ENCODE data around the gene SPTBN1. TPM values are rescaled to one million over a fixed set of nuclear protein-coding genes. Genes with fewer than 3 reads are reported as not detected.

Gene SPTBN1
- total RNA-seq, 2 experiments from 2014 or later, result 103 to 107 TPM

DNA sequence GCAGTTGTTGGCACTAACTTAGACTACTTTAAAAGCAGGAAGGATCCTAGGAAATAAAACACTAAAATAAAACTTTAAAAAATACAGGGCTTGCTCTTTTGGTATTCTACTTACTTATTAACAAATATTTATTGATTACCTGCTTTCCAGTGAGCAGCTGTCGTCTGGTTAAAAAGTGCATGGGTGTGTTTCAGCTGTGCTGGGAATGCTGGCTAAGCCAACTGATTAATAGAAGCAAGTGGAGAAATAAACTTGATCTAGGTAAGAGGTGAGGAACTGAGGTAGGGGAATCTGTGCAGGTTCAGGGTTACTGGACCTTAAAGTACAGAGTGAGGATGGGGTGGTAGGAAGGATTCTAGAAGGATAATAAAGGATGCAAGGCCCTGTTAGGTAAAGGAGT, 110.8 kb downstream of the SPTBN1 start:
- Mint-ChIP-seq H3K9me3 (no peaks in the 10 kb centered on the region), H3K4me1 (ENCODE audit: low read depth) (peaks cover 81% of the 10 kb centered on the region), H3K27ac (peak overlapping the region; percentile 52), H3K27me3 (ENCODE audit: low read depth) (no peaks in the 10 kb centered on the region), H3K36me3 (ENCODE audit: low read depth) (peaks cover 2% of the 10 kb centered on the region), H3K4me3 (no peak overlapping the region)
- intact Hi-C loops (cut with micrococcal nuclease), result no loop called here
- DNase-seq, result no peak
- CTCF ChIA-PET, result interaction anchor here (1.5 kb wide), 1 partner anchor 38 kb away, joined by 3 read pairs; no protein-coding TSS in a partner anchor

DNA sequence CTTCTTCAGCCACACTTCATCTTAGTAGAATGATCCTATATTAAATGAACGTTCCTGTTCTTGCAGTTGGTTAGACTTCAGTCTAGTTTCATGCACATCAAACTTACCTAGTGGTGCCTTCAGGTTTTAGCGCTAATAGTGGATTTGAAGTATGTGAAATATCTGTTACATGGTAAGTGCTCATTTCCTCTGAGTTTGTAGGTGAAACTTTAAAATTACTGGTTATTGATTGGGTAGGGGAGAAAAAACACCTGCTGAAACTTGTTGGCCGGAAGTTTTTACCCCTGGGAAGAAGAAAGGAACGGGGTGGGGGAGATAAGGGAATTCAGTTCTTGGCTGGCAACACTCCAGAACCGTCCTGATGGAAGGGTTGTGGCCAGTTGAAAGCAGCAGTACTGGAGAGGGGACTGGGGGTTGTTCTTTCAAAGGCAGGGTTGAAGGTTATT, 112.8 kb downstream of the SPTBN1 start:
- intact Hi-C loops (cut with micrococcal nuclease), result loop anchor here (1.0 kb wide), 1 partner anchor 9 kb away; no protein-coding TSS in a partner anchor
- DNase-seq, result no peak
- Mint-ChIP-seq H3K4me3 (peak overlapping the region; percentile 69), H3K27ac (peak overlapping the region; percentile 91), H3K4me1 (ENCODE audit: low read depth) (peaks cover 87% of the 10 kb centered on the region), H3K36me3 (ENCODE audit: low read depth) (peaks cover 7% of the 10 kb centered on the region), H3K27me3 (ENCODE audit: low read depth) (no peaks in the 10 kb centered on the region), H3K9me3 (no peaks in the 10 kb centered on the region)
- CTCF ChIA-PET, result interaction anchor here (0.6 to 9.0 kb wide), 4 partner anchors 9 to 46 kb away, joined by 3 to 68 read pairs (median 4); no protein-coding TSS in a partner anchor

DNA sequence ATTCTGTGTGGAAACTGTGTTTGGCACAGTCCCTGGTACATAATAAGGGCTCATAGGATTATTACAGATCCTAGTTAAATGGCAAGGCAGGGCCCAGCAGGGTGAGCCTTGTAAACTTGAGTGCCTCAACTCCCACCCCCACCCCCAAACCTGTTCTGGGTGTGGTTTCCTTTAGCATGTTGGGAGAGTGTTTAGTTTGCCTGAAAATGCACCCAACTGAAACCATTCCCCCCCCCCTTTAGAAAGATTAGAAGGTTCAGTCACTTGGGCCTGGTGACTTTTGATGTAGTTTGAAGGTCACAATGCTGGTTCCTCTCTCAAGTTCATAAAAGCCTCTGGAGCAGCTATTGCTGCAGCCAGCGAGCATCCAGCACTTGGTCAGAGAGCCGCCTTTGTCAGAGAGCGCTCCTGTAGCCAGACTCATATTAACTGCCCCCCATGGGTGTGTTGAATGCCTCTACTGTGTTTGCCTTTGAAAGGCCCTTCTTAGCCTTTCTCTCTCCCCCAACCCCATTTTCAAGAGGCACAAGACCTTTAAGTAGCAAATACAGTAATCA, 113.7 kb downstream of the SPTBN1 start:
- peak; percentile 69 for DNase-seq
- intact Hi-C loops (cut with micrococcal nuclease), result loop anchor here (1.0 to 5.0 kb wide), 7 partner anchors 10 to 1047 kb away; partner anchors contain the start of genes ACYP2, ASB3, CLHC1 and ERLEC1
- Mint-ChIP-seq H3K9me3 (no peaks in the 10 kb centered on the region), H3K27ac (peak overlapping the region; percentile 91), H3K4me1 (ENCODE audit: low read depth) (peaks cover 87% of the 10 kb centered on the region), H3K36me3 (ENCODE audit: low read depth) (peaks cover 7% of the 10 kb centered on the region), H3K27me3 (ENCODE audit: low read depth) (no peaks in the 10 kb centered on the region), H3K4me3 (peak overlapping the region; percentile 69)
- CTCF ChIA-PET, result interaction anchor here (0.7 to 9.0 kb wide), 3 partner anchors 10 to 22 kb away, joined by 3 to 68 read pairs (median 4); no protein-coding TSS in a partner anchor

DNA sequence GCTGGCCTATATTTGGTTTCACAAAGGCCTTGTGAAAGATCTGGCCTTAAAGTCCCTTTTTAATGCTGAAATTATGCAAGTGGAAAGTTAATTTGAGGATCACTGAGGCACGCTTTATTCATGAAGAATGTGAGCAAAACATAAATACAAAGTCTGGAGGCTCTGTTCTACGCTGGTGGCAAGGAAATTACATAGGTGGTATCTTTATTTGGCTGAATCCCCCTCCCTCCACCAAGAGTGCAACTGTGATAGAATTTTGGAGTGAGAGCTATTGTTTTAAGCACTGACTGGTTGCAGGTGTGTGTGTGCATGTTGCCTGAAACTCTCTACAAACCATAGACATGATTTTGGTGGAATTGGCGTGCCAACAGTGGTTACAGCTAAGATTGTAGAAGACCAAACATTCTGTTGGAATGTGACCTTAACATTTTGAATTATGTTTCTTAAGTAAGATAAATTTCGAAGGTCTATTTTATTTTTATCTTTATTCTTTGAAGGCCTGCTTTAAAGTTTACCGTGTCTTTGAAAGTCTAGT, 114.3 kb downstream of the SPTBN1 start:
- no peak for DNase-seq
- Mint-ChIP-seq H3K4me1 (ENCODE audit: low read depth) (peaks cover 87% of the 10 kb centered on the region), H3K36me3 (ENCODE audit: low read depth) (peaks cover 7% of the 10 kb centered on the region), H3K27ac (peak overlapping the region; percentile 91), H3K27me3 (ENCODE audit: low read depth) (no peaks in the 10 kb centered on the region), H3K9me3 (no peaks in the 10 kb centered on the region), H3K4me3 (peak overlapping the region; percentile 69)
- intact Hi-C loops (cut with micrococcal nuclease), result loop anchor here (2.0 to 5.0 kb wide), 6 partner anchors 453 to 1046 kb away; partner anchors contain the start of genes ACYP2, ASB3, CLHC1 and ERLEC1
- CTCF ChIA-PET, result interaction anchor here (0.7 to 9.0 kb wide), 3 partner anchors 10 to 20 kb away, joined by 4 to 68 read pairs (median 4); no protein-coding TSS in a partner anchor

DNA sequence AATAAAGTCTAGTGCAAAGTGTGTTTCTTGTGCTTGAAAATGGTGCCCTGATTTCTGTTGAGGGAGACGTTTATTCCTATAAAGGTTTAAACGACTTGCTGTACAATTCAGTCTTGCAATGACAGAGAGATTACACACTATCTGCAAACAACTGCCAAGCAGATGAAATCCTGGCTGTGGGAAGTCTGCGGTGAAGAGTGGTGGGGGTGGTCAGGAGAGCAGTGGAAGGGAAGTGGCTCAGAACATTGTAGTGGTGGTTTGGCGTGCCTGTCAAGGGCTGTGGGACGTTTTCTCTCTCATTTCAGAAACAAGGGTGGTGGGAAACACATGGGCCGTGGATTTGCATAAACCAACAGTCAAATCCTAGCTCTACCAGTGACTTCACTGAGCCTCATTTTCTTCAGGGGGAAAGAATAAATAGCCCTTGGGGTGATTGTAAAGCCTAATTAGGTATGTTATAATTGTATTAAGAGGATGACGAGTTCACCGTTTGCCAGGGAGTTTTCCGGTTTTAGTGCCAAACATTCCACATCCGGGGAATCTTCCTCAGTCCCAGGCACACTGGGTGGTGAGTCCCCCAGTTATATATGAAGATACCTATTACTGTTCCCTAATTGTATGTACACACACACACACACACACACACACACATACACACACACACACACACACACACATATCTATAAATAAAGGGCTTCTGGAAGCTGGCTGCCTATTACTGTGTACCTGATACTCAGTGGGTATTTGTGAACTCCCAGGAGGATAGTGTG, 115.0 kb downstream of the SPTBN1 start:
- DNase-seq, result peak; percentile 93
- Mint-ChIP-seq H3K27ac (peak overlapping the region; percentile 91), H3K4me1 (ENCODE audit: low read depth) (peaks cover 87% of the 10 kb centered on the region), H3K4me3 (peak overlapping the region; percentile 48), H3K27me3 (ENCODE audit: low read depth) (no peaks in the 10 kb centered on the region), H3K9me3 (peaks cover 2% of the 10 kb centered on the region), H3K36me3 (ENCODE audit: low read depth) (peaks cover 8% of the 10 kb centered on the region)
- intact Hi-C loops (cut with micrococcal nuclease), result loop anchor here (1.0 to 5.0 kb wide), 9 partner anchors 9 to 1046 kb away; partner anchors contain the start of genes ACYP2, ASB3, CLHC1 and ERLEC1
- CTCF ChIA-PET, result interaction anchor here (0.8 to 9.0 kb wide), 5 partner anchors 11 to 48 kb away, joined by 3 to 68 read pairs (median 4); no protein-coding TSS in a partner anchor

DNA sequence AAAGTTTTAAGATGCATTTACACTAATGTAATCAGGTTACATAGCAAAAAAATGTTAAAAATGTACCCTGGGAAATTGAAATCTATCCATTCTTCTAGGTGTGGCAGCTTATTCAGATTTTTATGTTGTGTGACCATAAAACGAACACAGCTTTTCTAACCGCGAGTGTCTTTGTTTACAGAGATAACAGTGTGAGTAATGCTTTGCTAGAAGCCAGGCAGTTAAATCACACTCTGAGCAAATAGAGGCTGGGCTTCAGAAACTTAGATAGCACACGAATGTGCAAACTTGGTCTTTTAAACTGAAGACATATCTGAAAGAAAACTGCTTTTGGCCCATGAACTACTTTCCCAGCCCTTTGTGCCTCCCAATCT, 116.1 kb downstream of the SPTBN1 start:
- intact Hi-C loops (cut with micrococcal nuclease), result loop anchor here (5.0 kb wide), 5 partner anchors 455 to 785 kb away; partner anchors contain the start of genes ACYP2, ASB3, CLHC1 and ERLEC1
- Mint-ChIP-seq H3K36me3 (ENCODE audit: low read depth) (peaks cover 16% of the 10 kb centered on the region), H3K27me3 (ENCODE audit: low read depth) (no peaks in the 10 kb centered on the region), H3K4me3 (peak overlapping the region; percentile 48), H3K27ac (peak overlapping the region; percentile 91), H3K9me3 (peaks cover 2% of the 10 kb centered on the region), H3K4me1 (ENCODE audit: low read depth) (peaks cover 88% of the 10 kb centered on the region)
- DNase-seq, result no peak
- CTCF ChIA-PET, result interaction anchor here (0.9 to 9.0 kb wide), 6 partner anchors 12 to 86 kb away, joined by 3 to 68 read pairs (median 4); no protein-coding TSS in a partner anchor

DNA sequence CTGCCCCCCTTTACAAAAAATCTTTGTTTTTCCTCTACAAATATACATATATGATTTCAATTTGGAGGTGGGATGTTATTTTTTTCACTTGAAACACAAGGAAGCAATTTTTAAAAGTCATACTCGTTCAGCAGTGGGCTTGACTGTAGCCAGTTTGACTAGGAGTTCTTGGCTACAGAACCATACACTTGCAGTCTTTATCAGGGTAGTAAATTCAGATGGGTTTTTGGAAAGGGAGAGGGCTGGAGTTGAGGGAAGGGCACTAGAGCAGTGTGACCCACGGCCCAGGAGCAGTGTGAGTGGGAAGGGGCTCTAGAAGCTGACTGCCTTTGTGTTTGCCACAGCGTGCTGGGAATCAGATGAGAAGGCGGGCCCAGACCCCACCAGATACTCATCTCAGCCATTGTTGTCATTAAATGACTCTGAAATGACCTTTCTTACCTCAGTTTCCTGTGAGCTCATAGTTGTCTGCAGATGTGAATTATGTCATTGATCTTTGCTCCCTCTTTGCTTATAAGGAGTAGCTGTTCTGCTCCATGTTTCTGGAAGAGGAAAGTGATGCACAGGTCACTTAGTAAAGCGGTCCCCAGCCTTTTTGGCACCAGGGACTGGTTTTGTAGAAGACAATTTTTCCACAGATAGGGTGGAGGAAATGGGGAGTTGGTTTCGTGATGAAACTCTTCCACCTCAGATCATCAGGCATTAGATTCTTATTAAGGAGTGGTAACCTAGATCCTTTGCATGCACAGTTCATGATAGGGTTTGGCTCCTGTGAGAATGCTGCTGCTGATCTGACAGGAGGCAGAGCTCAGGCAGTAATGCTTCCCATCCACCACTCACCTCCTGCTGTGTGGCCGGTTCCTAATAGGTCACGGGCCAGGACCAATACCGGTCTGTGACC, 116.8 kb downstream of the SPTBN1 start:
- H3K27ac Mint-ChIP-seq, result peak overlapping the region; percentile 91
- peaks cover 15% of the 10 kb centered on the region for H3K36me3 Mint-ChIP-seq (ENCODE audit: low read depth)
- H3K9me3 Mint-ChIP-seq, result peaks cover 2% of the 10 kb centered on the region
- CTCF ChIA-PET, result interaction anchor here (0.9 to 9.0 kb wide), 4 partner anchors 13 to 86 kb away, joined by 3 to 68 read pairs (median 4); no protein-coding TSS in a partner anchor
- intact Hi-C loops (cut with micrococcal nuclease), result loop anchor here (5.0 kb wide), 5 partner anchors 456 to 786 kb away; partner anchors contain the start of genes ACYP2, ASB3, CLHC1 and ERLEC1
- H3K4me1 Mint-ChIP-seq (ENCODE audit: low read depth), result peaks cover 91% of the 10 kb centered on the region
- DNase-seq, result peak; percentile 78
- H3K27me3 Mint-ChIP-seq (ENCODE audit: low read depth), result no peaks in the 10 kb centered on the region
- peak overlapping the region; percentile 48 for H3K4me3 Mint-ChIP-seq

DNA sequence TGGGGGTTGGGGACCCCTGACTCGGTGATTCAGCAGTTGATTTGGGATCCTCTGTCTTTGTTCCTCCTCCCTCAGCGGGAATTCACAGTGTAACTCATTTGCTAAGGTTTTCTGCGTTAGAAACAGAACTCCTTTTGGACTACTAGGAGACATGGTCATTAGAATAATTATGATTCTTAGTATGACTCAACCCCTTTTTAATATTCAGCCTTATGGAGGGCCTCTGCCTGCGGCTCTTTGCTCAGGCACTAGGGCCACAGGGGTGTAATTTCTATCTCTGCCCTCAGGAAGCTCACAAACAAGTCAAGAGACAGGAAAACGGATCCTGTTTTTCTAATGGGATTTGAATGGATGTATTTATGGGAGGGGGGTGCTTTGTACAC, 117.4 kb downstream of the SPTBN1 start:
- H3K27ac Mint-ChIP-seq, result peak overlapping the region; percentile 91
- H3K36me3 Mint-ChIP-seq (ENCODE audit: low read depth), result peaks cover 15% of the 10 kb centered on the region
- no peaks in the 10 kb centered on the region for H3K27me3 Mint-ChIP-seq (ENCODE audit: low read depth)
- no peak overlapping the region for H3K4me3 Mint-ChIP-seq
- H3K9me3 Mint-ChIP-seq, result peaks cover 2% of the 10 kb centered on the region
- CTCF ChIA-PET, result interaction anchor here (1.0 to 9.0 kb wide), 2 partner anchors 14 to 32 kb away, joined by 3 to 68 read pairs; no protein-coding TSS in a partner anchor
- no peak for DNase-seq
- H3K4me1 Mint-ChIP-seq (ENCODE audit: low read depth), result peaks cover 92% of the 10 kb centered on the region
- intact Hi-C loops (cut with micrococcal nuclease), result loop anchor here (5.0 kb wide), 5 partner anchors 456 to 786 kb away; partner anchors contain the start of genes ACYP2, ASB3, CLHC1 and ERLEC1

DNA sequence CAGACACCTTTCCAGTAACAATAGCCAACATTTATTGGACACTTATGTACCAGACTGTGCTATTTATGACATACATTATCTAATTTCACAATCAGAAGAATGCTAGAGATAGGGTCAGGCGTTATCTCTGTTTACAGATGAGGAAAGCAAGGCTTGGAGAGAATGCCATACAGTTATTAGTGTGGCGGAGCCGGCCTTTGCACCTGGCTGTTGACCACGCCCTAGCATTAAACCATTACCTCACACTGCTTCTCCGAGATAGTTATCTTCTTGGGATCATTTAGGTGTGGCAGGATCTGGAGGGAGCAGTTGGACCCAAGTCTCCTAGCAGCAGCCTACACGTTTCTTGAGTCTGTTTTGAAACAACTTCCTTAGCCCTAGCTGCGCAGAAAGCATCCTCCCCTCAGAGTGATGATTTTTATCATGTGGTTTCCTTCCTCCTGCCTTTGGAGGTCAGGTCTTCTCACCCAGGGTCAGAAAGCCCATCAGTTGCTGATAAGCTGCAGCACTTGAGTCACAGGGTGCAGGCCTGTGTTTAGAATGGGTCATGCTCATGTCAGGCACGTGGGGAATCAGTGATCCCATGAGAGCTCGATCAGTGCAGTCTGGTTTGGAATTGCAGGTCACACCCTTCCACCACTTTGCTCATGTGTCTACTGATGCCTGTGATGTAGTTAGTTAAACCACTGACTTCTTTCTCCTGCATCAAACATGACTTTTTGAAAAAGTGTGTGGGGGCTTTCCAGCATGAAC, 118.2 kb downstream of the SPTBN1 start:
- Mint-ChIP-seq H3K4me1 (ENCODE audit: low read depth) (peaks cover 93% of the 10 kb centered on the region), H3K4me3 (peak overlapping the region; percentile 51), H3K36me3 (ENCODE audit: low read depth) (peaks cover 15% of the 10 kb centered on the region), H3K9me3 (peaks cover 2% of the 10 kb centered on the region), H3K27ac (peak overlapping the region; percentile 91), H3K27me3 (ENCODE audit: low read depth) (no peaks in the 10 kb centered on the region)
- DNase-seq, result peak; percentile 84
- CTCF ChIA-PET, result interaction anchor here (0.9 to 9.0 kb wide), 6 partner anchors 12 to 131 kb away, joined by 3 to 68 read pairs (median 4); no protein-coding TSS in a partner anchor
- intact Hi-C loops (cut with micrococcal nuclease), result loop anchor here (1.0 to 5.0 kb wide), 13 partner anchors 9 to 787 kb away; partner anchors contain the start of genes ACYP2, ASB3, CLHC1 and EML6

DNA sequence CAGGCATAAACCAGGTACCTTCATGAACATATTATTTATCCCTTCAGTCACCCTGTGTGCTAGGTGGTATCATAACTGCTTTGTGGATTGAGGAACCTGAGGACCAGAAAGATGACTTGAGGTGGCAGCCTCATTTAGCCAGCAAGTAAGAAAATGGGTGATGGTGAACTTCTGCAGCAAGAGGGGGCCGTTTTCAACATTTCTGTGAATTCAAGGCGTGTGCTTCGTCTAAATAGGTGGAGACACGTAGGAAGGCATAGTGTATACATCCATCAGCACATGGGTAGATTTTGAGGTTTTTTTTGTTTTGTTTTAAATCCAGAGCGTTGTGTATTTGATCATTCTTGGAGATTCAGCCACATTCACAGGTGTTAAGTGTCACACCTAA, 118.7 kb downstream of the SPTBN1 start:
- peaks cover 15% of the 10 kb centered on the region for H3K36me3 Mint-ChIP-seq (ENCODE audit: low read depth)
- peaks cover 94% of the 10 kb centered on the region for H3K4me1 Mint-ChIP-seq (ENCODE audit: low read depth)
- no peak for DNase-seq
- no peaks in the 10 kb centered on the region for H3K27me3 Mint-ChIP-seq (ENCODE audit: low read depth)
- H3K9me3 Mint-ChIP-seq, result peaks cover 2% of the 10 kb centered on the region
- H3K4me3 Mint-ChIP-seq, result peak overlapping the region; percentile 51
- intact Hi-C loops (cut with micrococcal nuclease), result loop anchor here (1.0 to 5.0 kb wide), 14 partner anchors 8 to 788 kb away; partner anchors contain the start of genes ACYP2, ASB3, CLHC1 and EML6
- CTCF ChIA-PET, result interaction anchor here (0.7 to 9.0 kb wide), 7 partner anchors 12 to 130 kb away, joined by 3 to 68 read pairs (median 4); no protein-coding TSS in a partner anchor
- H3K27ac Mint-ChIP-seq, result peak overlapping the region; percentile 91
